ENCODE measurements around the gene PAGE3.

The PAGE3 gene

GRCh38 chrX:55264816-55265215 lies at the start of gene PAGE3:
PAGE3 (minus strand) TSS chrX:55264916; CDS start chrX:55263903, 1,013 bp downstream.
- DNase-seq: no peak

- peak; percentile 0 for DNase-seq
Observed at GRCh38 chrX:55312655-55313054, 47.9 kb upstream of the PAGE3 start.

- no peak for DNase-seq
Observed at GRCh38 chrX:55290963-55291362, 26.2 kb upstream of the PAGE3 start.

DNA sequence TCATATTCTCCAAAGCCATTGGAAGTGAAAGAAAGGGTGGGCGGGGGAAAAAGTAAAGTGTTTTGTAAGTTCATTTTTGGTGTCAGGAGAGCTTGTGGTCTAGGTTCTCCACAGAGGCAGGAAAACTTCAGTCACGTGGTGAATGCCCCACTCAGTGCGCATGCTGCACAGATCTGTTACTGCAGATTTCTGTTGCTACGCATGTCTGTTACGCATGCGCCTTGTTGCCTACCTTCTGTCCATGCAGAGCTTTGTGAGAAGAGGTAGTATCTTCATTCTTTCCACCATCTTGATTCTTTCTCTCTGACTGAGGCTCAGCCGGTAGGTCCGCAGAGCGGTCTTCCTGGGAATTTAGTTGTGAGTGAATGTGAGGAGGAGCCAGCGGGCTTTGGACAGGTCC lies 15.1 kb upstream of the PAGE3 start:
- DNase-seq: no peak

GRCh38 chrX:55260806-55261205 lies 3.9 kb downstream of the PAGE3 start:
- no peak for DNase-seq

DNA sequence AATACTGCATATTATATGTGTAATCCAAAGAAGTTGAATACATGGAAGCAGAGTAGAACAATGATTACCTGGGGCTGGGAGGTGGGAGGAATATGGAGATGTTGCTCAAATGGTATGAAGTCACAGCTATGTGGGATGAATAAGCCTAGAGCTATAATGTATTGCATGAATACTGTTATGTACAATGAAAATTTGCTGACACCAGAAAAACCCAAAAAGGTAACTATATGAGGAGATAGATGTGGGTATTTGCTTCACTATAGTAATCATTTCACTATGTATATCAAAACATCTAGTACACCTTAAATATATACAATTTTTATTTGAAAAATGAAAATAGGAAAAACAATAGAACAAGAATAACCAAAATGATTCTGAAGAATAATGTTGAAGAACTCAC lies 11.2 kb downstream of the PAGE3 start:
- DNase-seq: no peak

DNA sequence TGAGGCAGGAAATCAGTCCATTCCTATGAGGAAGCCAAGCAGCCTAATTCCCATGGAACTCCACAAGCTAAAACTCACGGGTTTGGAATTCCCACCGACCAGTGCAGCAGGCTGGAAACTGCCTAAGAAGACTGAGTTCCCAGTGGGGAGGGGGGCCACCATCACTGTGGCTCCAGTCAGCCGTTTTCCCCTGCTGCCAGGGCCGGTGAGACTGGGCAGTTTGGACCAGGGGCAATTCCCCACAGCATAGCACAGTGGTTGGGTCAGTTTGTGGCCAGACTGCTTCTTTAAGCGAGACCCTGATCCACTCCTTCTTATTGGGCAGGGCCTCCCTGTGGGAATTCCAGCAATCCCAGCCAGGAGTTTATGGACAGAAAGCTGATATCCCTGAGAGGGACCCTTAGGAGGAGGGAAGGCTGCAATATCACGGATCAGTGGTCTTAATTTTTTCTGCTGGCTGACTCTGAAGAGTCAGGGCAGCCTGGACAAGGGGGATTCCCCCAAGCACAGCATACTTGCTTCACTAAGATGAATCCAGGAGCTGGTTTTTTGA lies 23.9 kb downstream of the PAGE3 start:
- no peak for DNase-seq

GRCh38 chrX:55220119-55220794 lies 44.5 kb downstream of the PAGE3 start, which contains the start of gene PAGE5:
PAGE5 (plus strand) TSS chrX:55220346; CDS start chrX:55221383, 1,037 bp downstream.
- DNase-seq: no peak

DNA sequence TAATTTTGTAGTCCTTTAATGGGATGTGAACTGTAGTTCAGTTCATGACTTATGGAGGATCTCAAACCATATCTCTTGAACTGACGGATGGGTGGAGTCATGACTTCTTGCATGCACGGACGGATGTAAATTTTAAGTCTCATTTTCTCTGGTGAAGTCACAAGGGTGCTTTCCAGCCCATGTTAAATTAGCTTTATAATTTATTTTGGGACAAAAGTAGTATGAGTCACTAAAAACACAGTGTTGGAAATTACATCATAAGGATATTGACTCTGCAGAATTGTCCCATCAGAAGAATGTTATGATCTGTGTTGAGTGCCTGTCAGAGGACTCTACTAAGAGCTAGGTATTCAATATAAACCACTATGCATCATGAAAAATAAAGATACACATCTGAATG lies 51.3 kb downstream of the PAGE3 start:
- no peak for DNase-seq

DNA sequence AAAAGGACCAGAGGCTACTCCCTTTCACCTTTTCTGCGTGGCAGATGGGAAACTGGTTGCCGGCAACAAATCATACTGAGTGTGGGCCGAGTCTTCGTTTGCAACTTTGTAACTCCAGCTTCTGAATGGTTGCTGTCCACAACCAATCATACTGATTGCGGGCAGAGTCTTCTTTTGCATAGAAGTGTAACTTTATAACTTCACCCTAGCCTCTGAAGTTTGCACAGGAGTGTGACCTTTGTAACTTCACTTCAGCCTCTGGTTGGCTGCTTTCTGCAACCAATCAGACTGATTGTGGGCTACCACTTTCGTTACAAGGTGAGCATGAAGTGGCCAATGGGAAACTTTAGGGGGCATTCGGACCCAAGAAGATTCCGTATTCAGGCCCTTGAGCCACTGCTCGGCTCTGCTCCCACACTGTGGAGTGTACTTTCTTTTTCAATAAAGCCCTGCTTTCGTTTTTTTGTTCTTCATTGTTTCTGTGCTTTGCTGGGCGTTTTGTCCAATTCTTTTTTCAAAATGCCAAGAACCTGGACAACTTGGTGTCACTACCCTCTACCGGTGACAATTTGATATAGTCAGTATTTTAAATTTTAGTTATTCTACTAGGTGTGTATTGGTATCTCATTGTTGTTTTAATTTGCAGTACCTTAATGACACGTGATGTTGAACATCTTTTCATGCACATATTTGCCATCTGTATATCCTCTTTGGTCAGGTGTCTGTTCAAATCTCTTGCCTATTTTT lies 53.6 kb downstream of the PAGE3 start:
- DNase-seq: no peak

Data from amniotic stem cell (primary cell).